Stimulated activated CD4-positive, alpha-beta T cell treated with anti-CD3 and anti-CD28 coated beads, TNF-alpha, amount 100 ng/mL, for 24 hours (primary cell): ENCODE results near the gene ARFGEF2.
"Not testable (repeated sequence)": the region's sequence is repeated elsewhere in the genome, so short reads cannot be mapped to it uniquely, and the experiment has no call there.

ENCODE experiments used
- DNase-seq, 3 experiments: peaks; one replicate each; pipeline ENCODE4 v3.0.0-alpha.2; 2020; ENCODE audit warnings: low read depth in 3 of 3

Gene ARFGEF2

GRCh38 chr20:48928832-48929725, 7.6 kb downstream of the ARFGEF2 start:
- no peak for DNase-seq

GRCh38 chr20:48930035-48930434, 8.5 kb downstream of the ARFGEF2 start:
- DNase-seq = no peak

GRCh38 chr20:48930878-48931277, 9.4 kb downstream of the ARFGEF2 start:
- DNase-seq = no peak

GRCh38 chr20:48931527-48932374, 10.2 kb downstream of the ARFGEF2 start:
- no peak for DNase-seq

GRCh38 chr20:48932375-48932941, 10.9 kb downstream of the ARFGEF2 start:
- no peak for DNase-seq

GRCh38 chr20:48933017-48933766, 11.7 kb downstream of the ARFGEF2 start:
- DNase-seq = no peak

GRCh38 chr20:48934273-48934877, 12.9 kb downstream of the ARFGEF2 start:
- not testable (repeated sequence) for DNase-seq

GRCh38 chr20:48934966-48935365, 13.5 kb downstream of the ARFGEF2 start:
- not testable (repeated sequence) for DNase-seq

- not testable (repeated sequence) for DNase-seq
Observed at GRCh38 chr20:48936178-48936577, 14.7 kb downstream of the ARFGEF2 start.

GRCh38 chr20:48937674-48938073, 16.2 kb downstream of the ARFGEF2 start:
- no peak for DNase-seq

- DNase-seq = no peak
Observed at GRCh38 chr20:48938670-48939069, 17.2 kb downstream of the ARFGEF2 start.

- no peak for DNase-seq
Observed at GRCh38 chr20:48940170-48940569, 18.7 kb downstream of the ARFGEF2 start.

GRCh38 chr20:48941467-48941866, 20.0 kb downstream of the ARFGEF2 start:
- no peak for DNase-seq

GRCh38 chr20:48942730-48943129, 21.2 kb downstream of the ARFGEF2 start:
- DNase-seq = no peak

- DNase-seq = no peak
Observed at GRCh38 chr20:48944663-48945297, 23.3 kb downstream of the ARFGEF2 start.

GRCh38 chr20:48945840-48946514, 24.5 kb downstream of the ARFGEF2 start:
- no peak for DNase-seq

GRCh38 chr20:48948612-48949011, 27.1 kb downstream of the ARFGEF2 start:
- no peak for DNase-seq

- no peak for DNase-seq
Observed at GRCh38 chr20:48949304-48950170, 28.0 kb downstream of the ARFGEF2 start.

GRCh38 chr20:48951041-48951440, 29.5 kb downstream of the ARFGEF2 start:
- no peak for DNase-seq
